Liver (tissue), 9 donors: ENCODE data around the gene OR56A3. TPM values are rescaled to one million over a fixed set of nuclear protein-coding genes. Genes with fewer than 3 reads are reported as not detected.

Experiments
- DNase-seq: peaks from one replicate; pipeline ENCODE4 v3.0.0-alpha.2; 2017; ENCODE audit warnings: low spot score
- H3K27ac ChIP-seq, 2 donors: one replicate each; pipeline ENCODE4 v1.7.0; 2013; ENCODE audit warnings: inconsistent platforms in 2 of 2, low read length in 2 of 2, control low read depth in 1 of 2, low read depth in 1 of 2, mild to moderate bottlenecking in 1 of 2
- H3K27me3 ChIP-seq, 4 donors: one replicate each; pipeline versions ENCODE4 v1.6.1 to v1.7.0; 2013; ENCODE audit warnings: low read length in 3 of 4, inconsistent platforms in 1 of 4, mild to moderate bottlenecking in 1 of 4, moderate library complexity in 1 of 4; ENCODE audit not compliant: control insufficient read depth in 4 of 4, insufficient read depth in 4 of 4
- H3K36me3 ChIP-seq, 4 donors: one replicate each; pipeline versions ENCODE4 v1.6.1 to v1.7.0; 2013; ENCODE audit warnings: low read length in 3 of 4, mild to moderate bottlenecking in 3 of 4, low read depth in 1 of 4, moderate library complexity in 1 of 4; ENCODE audit not compliant: control insufficient read depth in 4 of 4, insufficient read depth in 3 of 4
- H3K4me1 ChIP-seq, 4 donors: one replicate each; pipeline versions ENCODE4 v1.6.1 to v1.7.0; 2013; ENCODE audit warnings: low read length in 3 of 4, mild to moderate bottlenecking in 3 of 4, moderate library complexity in 1 of 4; ENCODE audit not compliant: control insufficient read depth in 4 of 4, insufficient read depth in 4 of 4
- H3K4me3 ChIP-seq, 3 donors: one replicate each; pipeline versions ENCODE4 v1.6.1 to v1.7.0; 2013; ENCODE audit warnings: low read length in 3 of 3, control low read depth in 1 of 3, low read depth in 1 of 3, mild to moderate bottlenecking in 1 of 3
- H3K9ac ChIP-seq, 2 donors: one replicate each; pipeline ENCODE4 v1.7.0; 2013; ENCODE audit warnings: low read length in 2 of 2, mild to moderate bottlenecking in 2 of 2, moderate library complexity in 2 of 2, control low read depth in 1 of 2, low read depth in 1 of 2
- H3K9me3 ChIP-seq, 4 donors: one replicate each; pipeline versions ENCODE4 v1.6.1 to v1.7.0; 2013; ENCODE audit warnings: low read length in 3 of 4; ENCODE audit not compliant: control insufficient read depth in 4 of 4
- ATF3 ChIP-seq: IDR thresholded peaks from 2 replicates; pipeline ENCODE4 v1.6.1; 2016; ENCODE audit warnings: antibody characterized with exemption
- EGR1 ChIP-seq, 2 donors: IDR thresholded peaks; 2 replicates each; pipeline ENCODE4 v1.6.1; 2016 to 2018; ENCODE audit warnings: antibody characterized with exemption in 2 of 2, low read depth in 2 of 2
- FOXA1 ChIP-seq: IDR thresholded peaks from 2 replicates; pipeline ENCODE4 v1.6.1; 2016; ENCODE audit warnings: antibody characterized with exemption
- FOXA2 ChIP-seq: IDR thresholded peaks from 2 replicates; pipeline ENCODE4 v1.6.1; 2016; ENCODE audit warnings: antibody characterized with exemption
- GABPA ChIP-seq, 2 donors: IDR thresholded peaks in 1 of 2; conservative IDR thresholded peaks in 1 of 2; 2 replicates each; pipeline ENCODE4 v1.6.1; 2016; ENCODE audit warnings: antibody characterized with exemption in 2 of 2, mild to moderate bottlenecking in 1 of 2, moderate library complexity in 1 of 2
- HNF4A ChIP-seq, 2 donors: conservative IDR thresholded peaks; 2 replicates each; pipeline ENCODE4 v1.6.1; 2016; ENCODE audit warnings: antibody characterized with exemption in 2 of 2, mild to moderate bottlenecking in 2 of 2
- HNF4G ChIP-seq: IDR thresholded peaks from 2 replicates; pipeline ENCODE4 v1.6.1; 2016; ENCODE audit warnings: antibody characterized with exemption
- JUND ChIP-seq, 2 donors: IDR thresholded peaks; 2 replicates each; pipeline ENCODE4 v1.6.1; 2016; ENCODE audit warnings: antibody characterized with exemption in 2 of 2
- MAX ChIP-seq: IDR thresholded peaks from 2 replicates; pipeline ENCODE4 v1.6.1; 2016; ENCODE audit warnings: antibody characterized with exemption
- NR2F2 ChIP-seq: IDR thresholded peaks from 2 replicates; pipeline ENCODE4 v1.6.1; 2016; ENCODE audit warnings: antibody characterized with exemption
- TAF1 ChIP-seq: conservative IDR thresholded peaks from 2 replicates; pipeline ENCODE4 v1.6.1; 2016; ENCODE audit warnings: antibody characterized with exemption, mild to moderate bottlenecking
- YY1 ChIP-seq: IDR thresholded peaks from 2 replicates; pipeline ENCODE4 v1.6.1; 2016; ENCODE audit warnings: antibody characterized with exemption, mild to moderate bottlenecking
- ZBTB33 ChIP-seq: IDR thresholded peaks from 2 replicates; pipeline ENCODE4 v1.6.1; 2016; ENCODE audit warnings: antibody characterized with exemption
- WGBS: extraction: QIAGEN DNeasy Blood & Tissue Kit; methylation state at CpG from one replicate; pipeline ENCODE4 v1.1.7; 2013; 5-methylcytosine and 5-hydroxymethylcytosine counted together
- polyA plus RNA-seq, 2 donors: library from polyadenylated mRNA; stranded (reverse) in 1 of 2; unstranded in 1 of 2; fragments of 200-250 nt in 1 of 2; fragments of >200 nt in 1 of 2; fragmentation: Nextera tagmentation in 1 of 2; extraction: Ambion mirVana in 1 of 2; gene quantifications; one replicate each; pipeline versions ENCODE4 v1.2.1 to v1.2.3, GENCODE V29; 2013 to 2015
- total RNA-seq, 2 donors: library from RNA; depleted of rRNA; stranded (reverse); fragments of >200 nt; gene quantifications; one replicate each; pipeline ENCODE4 v1.2.3, GENCODE V29; 2014
- TF ChIP-seq, protein P1 (sequence below): IDR thresholded peaks from 2 replicates; pipeline ENCODE4 v1.6.1; 2016; ENCODE audit warnings: antibody characterized with exemption, mild to moderate bottlenecking
- donor health status: healthy.
- donor health status: healthy.
- donor health status: healthy.
- donor health status: healthy.
- donor health status: healthy.

Gene OR56A3
- not detected for total RNA-seq
- polyA plus RNA-seq = not detected

DNA sequence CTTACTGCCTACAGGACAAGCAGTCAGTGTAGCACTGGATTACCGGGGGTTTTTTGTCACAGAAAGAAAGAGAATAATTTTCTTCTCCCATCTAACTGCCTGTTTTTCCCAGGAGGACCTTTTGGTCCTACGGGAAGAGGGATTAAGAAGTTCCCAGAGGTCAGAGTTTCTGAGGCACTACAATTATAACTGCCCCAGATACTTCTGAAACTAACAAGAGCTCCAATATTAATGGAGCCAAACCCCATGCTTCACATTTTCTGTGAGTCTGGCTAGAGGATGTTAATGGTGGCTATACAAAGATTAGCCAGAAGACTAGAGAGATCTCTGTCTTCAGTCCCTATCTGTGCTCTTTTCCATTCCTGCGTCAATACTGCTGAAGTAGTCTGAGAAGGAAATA, at the start of gene OR56A3:
TSS of gene OR56A3 (plus strand) at position 301 of the 400 bp plus-strand sequence. CDS start 5,096 bp downstream, outside the sequence.
- no peaks in the 10 kb centered on the region for H3K4me1 ChIP-seq
- DNase-seq = no peak
- H3K27me3 ChIP-seq = no peaks in the 10 kb centered on the region
- WGBS = 72% methylated on average over 3 of the region's 3 CpGs
- no peaks in the 10 kb centered on the region for H3K36me3 ChIP-seq
- no peak for TF ChIP-seq NR2F2
- TF ChIP-seq ZBTB33 = no peak
- no peak for TF ChIP-seq FOXA2
- TF ChIP-seq JUND (IDR thresholded peaks at IDR 0.05) = no peak
- no peak for TF ChIP-seq HNF4A (conservative IDR thresholded peaks at IDR 0.05)
- no peak for TF ChIP-seq YY1
- TF ChIP-seq HNF4G = no peak
- no peak for TF ChIP-seq EGR1 (IDR thresholded peaks at IDR 0.05; ENCODE audit: low read depth in 2 of 2)
- TF ChIP-seq FOXA1 = no peak
- no peak for TF ChIP-seq ATF3
- peaks cover 0 to 2% (median 0%) of the 10 kb centered on the region in 4 donors for H3K9me3 ChIP-seq
- no peak within 1 kb of the TSS for H3K27ac ChIP-seq
- no peak within 1 kb of the TSS for H3K9ac ChIP-seq
- H3K4me3 ChIP-seq = no peak within 1 kb of the TSS

GRCh38 chr11:5892908-5893307, 49.1 kb upstream of the OR56A3 start, which contains the start of gene OR52E5:
Gene OR52E5, plus strand, starts transcription at chr11:5893208. Its CDS starts 7,569 bp downstream, at chr11:5900777.
- H3K9me3 ChIP-seq = no peaks in the 10 kb centered on the region
- DNase-seq = no peak
- H3K4me1 ChIP-seq = no peaks in the 10 kb centered on the region
- H3K36me3 ChIP-seq = no peaks in the 10 kb centered on the region
- TF ChIP-seq YY1 (no peak), MAX (no peak), ATF3 (no peak), TAF1 (no peak), HNF4G (no peak), GABPA (IDR thresholded peaks at IDR 0.05 in 1 of 2, conservative IDR thresholded peaks at IDR 0.05 in 1 of 2) (no peak)
- TF ChIP-seq, protein P1, sequence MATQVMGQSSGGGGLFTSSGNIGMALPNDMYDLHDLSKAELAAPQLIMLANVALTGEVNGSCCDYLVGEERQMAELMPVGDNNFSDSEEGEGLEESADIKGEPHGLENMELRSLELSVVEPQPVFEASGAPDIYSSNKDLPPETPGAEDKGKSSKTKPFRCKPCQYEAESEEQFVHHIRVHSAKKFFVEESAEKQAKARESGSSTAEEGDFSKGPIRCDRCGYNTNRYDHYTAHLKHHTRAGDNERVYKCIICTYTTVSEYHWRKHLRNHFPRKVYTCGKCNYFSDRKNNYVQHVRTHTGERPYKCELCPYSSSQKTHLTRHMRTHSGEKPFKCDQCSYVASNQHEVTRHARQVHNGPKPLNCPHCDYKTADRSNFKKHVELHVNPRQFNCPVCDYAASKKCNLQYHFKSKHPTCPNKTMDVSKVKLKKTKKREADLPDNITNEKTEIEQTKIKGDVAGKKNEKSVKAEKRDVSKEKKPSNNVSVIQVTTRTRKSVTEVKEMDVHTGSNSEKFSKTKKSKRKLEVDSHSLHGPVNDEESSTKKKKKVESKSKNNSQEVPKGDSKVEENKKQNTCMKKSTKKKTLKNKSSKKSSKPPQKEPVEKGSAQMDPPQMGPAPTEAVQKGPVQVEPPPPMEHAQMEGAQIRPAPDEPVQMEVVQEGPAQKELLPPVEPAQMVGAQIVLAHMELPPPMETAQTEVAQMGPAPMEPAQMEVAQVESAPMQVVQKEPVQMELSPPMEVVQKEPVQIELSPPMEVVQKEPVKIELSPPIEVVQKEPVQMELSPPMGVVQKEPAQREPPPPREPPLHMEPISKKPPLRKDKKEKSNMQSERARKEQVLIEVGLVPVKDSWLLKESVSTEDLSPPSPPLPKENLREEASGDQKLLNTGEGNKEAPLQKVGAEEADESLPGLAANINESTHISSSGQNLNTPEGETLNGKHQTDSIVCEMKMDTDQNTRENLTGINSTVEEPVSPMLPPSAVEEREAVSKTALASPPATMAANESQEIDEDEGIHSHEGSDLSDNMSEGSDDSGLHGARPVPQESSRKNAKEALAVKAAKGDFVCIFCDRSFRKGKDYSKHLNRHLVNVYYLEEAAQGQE = no peak
- 83% methylated on average over 3 of the region's 3 CpGs for whole genome bisulfite sequencing
- no peak within 1 kb of the TSS for H3K9ac ChIP-seq
- H3K4me3 ChIP-seq = no peak within 1 kb of the TSS
- H3K27ac ChIP-seq = no peak within 1 kb of the TSS
- H3K27me3 ChIP-seq = peaks cover 0 to 6% (median 0%) of the 10 kb centered on the region in 4 donors
